ENCODE measurements around the gene TMEM117.

TMEM117 gene

GRCh38 chr12:44433659-44434058 is 597.8 kb downstream of the TMEM117 start:
- FAIRE-seq (no peak), DNase-seq (ENCODE audit: insufficient read length) (no peak)
- TF ChIP-seq TAF1 (IDR thresholded peaks at IDR 0.05; ENCODE audit: borderline replicate concordance, low read depth, low read length), result no peak
- TF ChIP-seq POLR2A (IDR thresholded peaks at IDR 0.05; ENCODE audit: low read depth, low read length), result no peak
- no peak for TF ChIP-seq POLR2AphosphoS5 (IDR thresholded peaks at IDR 0.05; ENCODE audit: low read depth, low read length)

DNA sequence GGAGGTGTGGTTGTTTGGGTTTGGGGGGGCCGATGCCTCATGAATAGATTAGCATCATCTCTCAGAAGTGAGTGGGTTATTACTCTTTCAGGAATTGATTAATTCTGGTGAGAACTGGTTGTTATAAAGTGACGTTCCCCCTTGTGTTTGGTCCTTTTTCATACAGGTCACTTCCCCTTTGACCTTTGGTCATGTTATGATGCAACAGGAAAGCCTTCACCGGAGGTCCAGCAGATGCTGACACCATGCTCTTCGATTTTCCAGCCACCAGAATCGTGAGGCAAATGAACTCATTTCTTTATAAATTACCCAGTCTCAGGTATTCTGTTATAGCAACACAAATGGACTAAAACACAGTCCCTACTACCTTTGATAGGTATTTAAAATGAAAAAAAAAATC is 600.9 kb downstream of the TMEM117 start:
- TF ChIP-seq POLR2A (IDR thresholded peaks at IDR 0.05; ENCODE audit: low read depth, low read length) (no peak), POLR2AphosphoS5 (IDR thresholded peaks at IDR 0.05; ENCODE audit: low read depth, low read length) (no peak), TAF1 (IDR thresholded peaks at IDR 0.05; ENCODE audit: borderline replicate concordance, low read depth, low read length) (no peak)
- FAIRE-seq, result no peak
- DNase-seq (ENCODE audit: insufficient read length), result no peak

Measured in GM12892 (cell line).